ENCODE data around the gene CCDC149. TPM values are rescaled to one million over a fixed set of nuclear protein-coding genes. Genes with fewer than 3 reads are reported as not detected.

Gene CCDC149
- total RNA-seq, 2 donors from 2014 or later: 4.9 to 5.5 TPM

DNA sequence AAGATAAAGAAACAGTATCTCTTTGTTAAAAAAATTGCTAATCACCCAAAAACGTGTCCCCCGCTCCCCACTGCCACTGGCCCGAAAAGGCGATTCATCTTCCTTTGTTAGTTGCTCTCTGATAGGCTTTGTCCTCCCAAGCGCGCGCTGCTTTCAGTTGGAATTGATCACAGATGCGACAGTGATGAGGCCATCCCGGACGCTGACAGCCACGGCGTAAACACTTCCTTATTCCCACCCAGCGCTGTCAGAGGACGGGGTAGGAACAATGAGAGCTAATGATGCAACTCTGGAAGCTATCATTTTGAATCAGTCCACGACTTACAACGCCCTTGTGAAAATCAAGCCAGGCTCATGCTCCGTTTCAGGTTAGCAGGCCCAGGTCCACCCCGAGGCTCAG lies 96.0 kb downstream of the CCDC149 start:
- Histone ChIP-seq H3K9me3 (ENCODE audit: control insufficient read depth, low read length) (peaks cover 10% of the 10 kb centered on the region), H3K4me1 (ENCODE audit: control insufficient read depth, insufficient read depth, low read length) (peaks cover 5% of the 10 kb centered on the region), H3K9ac (ENCODE audit: extremely low read depth, low read length, poor library complexity, severe bottlenecking) (no peak overlapping the region), H3K27ac (ENCODE audit: low read depth, low read length) (no peak overlapping the region), H3K27me3 (ENCODE audit: control insufficient read depth, insufficient read depth, low read length, poor library complexity, severe bottlenecking) (no peaks in the 10 kb centered on the region), H3K4me3 (ENCODE audit: low read length) (no peak overlapping the region), H3K36me3 (ENCODE audit: control insufficient read depth, insufficient read depth, low read length) (no peaks in the 10 kb centered on the region)
- DNase-seq: no peak
- peaks cover 8% of the 10 kb centered on the region for H3K9me3 Mint-ChIP-seq
- H3K27ac Mint-ChIP-seq: no peak overlapping the region
- H3K4me3 Mint-ChIP-seq: no peak overlapping the region
- peaks cover 11% of the 10 kb centered on the region for H3K36me3 Mint-ChIP-seq (ENCODE audit: low read depth)
- peaks cover 2% of the 10 kb centered on the region for H3K27me3 Mint-ChIP-seq (ENCODE audit: insufficient read depth)
- peaks cover 11% of the 10 kb centered on the region for H3K4me1 Mint-ChIP-seq
- WGBS, 2 experiments (ENCODE audit: insufficient coverage in 1 of 2, insufficient read length in 1 of 2): 87 to 93% methylated on average over 7 to 18 of the region's 18 CpGs
- TF ChIP-seq, protein P1, sequence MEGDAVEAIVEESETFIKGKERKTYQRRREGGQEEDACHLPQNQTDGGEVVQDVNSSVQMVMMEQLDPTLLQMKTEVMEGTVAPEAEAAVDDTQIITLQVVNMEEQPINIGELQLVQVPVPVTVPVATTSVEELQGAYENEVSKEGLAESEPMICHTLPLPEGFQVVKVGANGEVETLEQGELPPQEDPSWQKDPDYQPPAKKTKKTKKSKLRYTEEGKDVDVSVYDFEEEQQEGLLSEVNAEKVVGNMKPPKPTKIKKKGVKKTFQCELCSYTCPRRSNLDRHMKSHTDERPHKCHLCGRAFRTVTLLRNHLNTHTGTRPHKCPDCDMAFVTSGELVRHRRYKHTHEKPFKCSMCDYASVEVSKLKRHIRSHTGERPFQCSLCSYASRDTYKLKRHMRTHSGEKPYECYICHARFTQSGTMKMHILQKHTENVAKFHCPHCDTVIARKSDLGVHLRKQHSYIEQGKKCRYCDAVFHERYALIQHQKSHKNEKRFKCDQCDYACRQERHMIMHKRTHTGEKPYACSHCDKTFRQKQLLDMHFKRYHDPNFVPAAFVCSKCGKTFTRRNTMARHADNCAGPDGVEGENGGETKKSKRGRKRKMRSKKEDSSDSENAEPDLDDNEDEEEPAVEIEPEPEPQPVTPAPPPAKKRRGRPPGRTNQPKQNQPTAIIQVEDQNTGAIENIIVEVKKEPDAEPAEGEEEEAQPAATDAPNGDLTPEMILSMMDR (conservative IDR thresholded peaks at IDR 0.05): no peak

DNA sequence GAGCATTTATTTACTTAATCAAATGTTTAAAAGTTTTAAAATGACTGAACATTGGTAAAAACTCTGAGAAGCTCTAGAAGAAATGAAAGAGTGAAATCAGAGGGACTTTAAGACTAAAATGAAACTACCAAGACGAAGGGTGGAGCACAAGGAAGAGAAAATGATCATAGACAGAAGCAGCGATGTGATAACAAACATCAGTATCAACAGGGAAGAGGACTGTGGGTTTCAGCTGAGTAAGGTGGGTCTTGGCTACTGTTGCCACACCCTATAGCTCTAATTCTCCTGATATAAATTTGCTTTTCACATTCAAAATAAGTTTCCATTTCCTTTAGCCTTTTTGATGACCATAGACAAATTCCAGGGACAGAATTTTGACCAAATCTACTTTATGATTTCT lies 99.1 kb downstream of the CCDC149 start:
- H3K9me3 ChIP-seq (ENCODE audit: control insufficient read depth, low read length): peaks cover 11% of the 10 kb centered on the region
- H3K4me3 ChIP-seq (ENCODE audit: low read length): no peak overlapping the region
- Mint-ChIP-seq H3K27ac (no peak overlapping the region), H3K27me3 (ENCODE audit: insufficient read depth) (peaks cover 6% of the 10 kb centered on the region), H3K4me1 (peaks cover 11% of the 10 kb centered on the region), H3K36me3 (ENCODE audit: low read depth) (peaks cover 13% of the 10 kb centered on the region), H3K4me3 (no peak overlapping the region), H3K9me3 (peaks cover 8% of the 10 kb centered on the region)
- peaks cover 5% of the 10 kb centered on the region for H3K4me1 ChIP-seq (ENCODE audit: control insufficient read depth, insufficient read depth, low read length)
- no peak overlapping the region for H3K27ac ChIP-seq (ENCODE audit: low read depth, low read length)
- no peaks in the 10 kb centered on the region for H3K27me3 ChIP-seq (ENCODE audit: control insufficient read depth, insufficient read depth, low read length, poor library complexity, severe bottlenecking)
- no peaks in the 10 kb centered on the region for H3K36me3 ChIP-seq (ENCODE audit: control insufficient read depth, insufficient read depth, low read length)
- TF ChIP-seq, protein P1 (conservative IDR thresholded peaks at IDR 0.05): no peak
- H3K9ac ChIP-seq (ENCODE audit: extremely low read depth, low read length, poor library complexity, severe bottlenecking): no peak overlapping the region
- no peak for DNase-seq
- WGBS, 2 experiments (ENCODE audit: insufficient coverage in 1 of 2, insufficient read length in 1 of 2): 94% methylated on average over 2 of the region's 2 CpGs; no CpG with 5 or more reads in 1 of the 2 experiments

DNA sequence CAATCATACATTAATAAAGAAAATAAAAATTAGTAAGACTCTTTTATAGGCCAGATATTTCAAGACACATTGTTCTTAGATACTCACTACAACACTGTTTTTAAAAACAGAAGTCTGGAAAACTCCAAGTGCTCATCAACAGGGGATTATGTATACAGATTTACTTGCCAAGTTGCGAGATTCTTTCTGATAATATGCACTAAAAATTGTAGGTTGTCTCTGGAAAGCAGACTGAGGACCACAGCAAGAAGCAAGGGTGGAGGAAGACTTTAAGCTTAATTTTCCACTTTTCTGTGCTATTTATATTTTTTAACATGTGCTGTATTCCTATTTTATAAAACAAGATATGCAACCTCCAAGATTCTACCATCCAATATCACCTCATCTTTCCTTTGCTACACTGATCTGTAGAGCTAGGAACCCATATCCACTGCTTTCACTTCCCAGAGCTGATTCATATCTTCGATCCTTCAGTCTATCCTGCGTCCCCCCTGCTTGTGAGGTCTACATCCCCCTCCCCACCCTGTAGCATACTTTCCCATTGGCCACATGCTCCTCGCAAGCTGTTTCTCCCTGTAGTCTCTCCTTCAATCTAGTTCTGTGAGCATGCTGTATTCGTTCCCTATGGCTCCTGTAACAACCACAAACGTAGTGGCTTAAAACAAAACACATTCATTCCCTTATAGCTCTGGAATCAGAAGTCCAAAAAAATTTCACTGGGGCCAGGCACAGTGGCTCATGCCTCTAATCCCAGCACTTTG lies 101.8 kb downstream of the CCDC149 start:
- H3K9ac ChIP-seq (ENCODE audit: extremely low read depth, low read length, poor library complexity, severe bottlenecking): no peak overlapping the region
- peaks cover 5% of the 10 kb centered on the region for H3K4me1 ChIP-seq (ENCODE audit: control insufficient read depth, insufficient read depth, low read length)
- no peak overlapping the region for H3K4me3 ChIP-seq (ENCODE audit: low read length)
- no peak overlapping the region for H3K27ac Mint-ChIP-seq
- peaks cover 10% of the 10 kb centered on the region for H3K36me3 Mint-ChIP-seq (ENCODE audit: low read depth)
- 90 to 91% methylated on average over 4 to 6 of the region's 6 CpGs for WGBS, 2 experiments (ENCODE audit: insufficient coverage in 1 of 2, insufficient read length in 1 of 2)
- peaks cover 13% of the 10 kb centered on the region for H3K4me1 Mint-ChIP-seq
- H3K27me3 ChIP-seq (ENCODE audit: control insufficient read depth, insufficient read depth, low read length, poor library complexity, severe bottlenecking): no peaks in the 10 kb centered on the region
- H3K9me3 Mint-ChIP-seq: peaks cover 8% of the 10 kb centered on the region
- no peaks in the 10 kb centered on the region for H3K36me3 ChIP-seq (ENCODE audit: control insufficient read depth, insufficient read depth, low read length)
- H3K27me3 Mint-ChIP-seq (ENCODE audit: insufficient read depth): peaks cover 14% of the 10 kb centered on the region
- TF ChIP-seq, protein P1 (conservative IDR thresholded peaks at IDR 0.05): no peak
- H3K9me3 ChIP-seq (ENCODE audit: control insufficient read depth, low read length): peaks cover 11% of the 10 kb centered on the region
- DNase-seq: no peak
- H3K4me3 Mint-ChIP-seq: no peak overlapping the region
- no peak overlapping the region for H3K27ac ChIP-seq (ENCODE audit: low read depth, low read length)
